SK-N-SH (cell line): Measurements from ENCODE around the gene RAD17. TPM values are rescaled to one million over a fixed set of nuclear protein-coding genes. Genes with fewer than 3 reads are reported as not detected.

Source experiments
- CTCF ChIA-PET: fragments of 300-600, 350-600 bp; formaldehyde crosslinking; extraction: SDS; loops from one replicate; lab custom pipeline; 2021; lab: Yijun Ruan, JAX
- POLR2A ChIA-PET: fragments of 350-600 bp; sonication (Branson Sonifier 250); formaldehyde crosslinking; extraction: SDS; loops from one replicate; lab custom pipeline; 2020; ENCODE audit warnings: antibody characterized with exemption, inconsistent platforms; lab: Yijun Ruan, JAX
- DNase-seq: peaks from one replicate; pipeline ENCODE4 v3.0.0; 2012
- H2AFZ ChIP-seq: fragments of 200-600 bp; sonication (generic); 2 replicates; pipeline ENCODE4 v1.8.1; 2016; ENCODE audit warnings: antibody characterized with exemption, mild to moderate bottlenecking, low read depth
- H3F3A ChIP-seq: fragments of 200-600 bp; sonication (generic); replicated peaks from 2 replicates; pipeline ENCODE3; 2016; ENCODE audit warnings: antibody characterized with exemption, mild to moderate bottlenecking; ENCODE audit not compliant: insufficient read depth
- H3K27ac ChIP-seq, 2 experiments: fragments of 200-500 bp in 1 of 2; fragments of 200-600 bp in 1 of 2; sonication (Bioruptor generic) in 1 of 2; sonication (generic), shearing (Covaris generic) in 1 of 2; 2 replicates each; pipeline versions ENCODE4 v1.5.1 to v1.6.1; 2014 to 2016; ENCODE audit warnings: low read depth in 2 of 2, inconsistent platforms in 1 of 2, low read length in 1 of 2, mild to moderate bottlenecking in 1 of 2, mixed read lengths in 1 of 2
- H3K27me3 ChIP-seq: fragments of 200-600 bp; sonication (generic), shearing (Covaris generic); 2 replicates; pipeline ENCODE4 v1.6.1; 2016; ENCODE audit warnings: mixed run types; ENCODE audit not compliant: insufficient read depth
- H3K36me3 ChIP-seq, 2 experiments: fragments of 200-500 bp in 1 of 2; fragments of 200-600 bp in 1 of 2; sonication (Bioruptor generic) in 1 of 2; sonication (generic) in 1 of 2; replicated peaks in 1 of 2; 2 replicates each; pipeline versions ENCODE3 to v1.5.1; 2014 to 2016; ENCODE audit warnings: low read length in 1 of 2, mild to moderate bottlenecking in 1 of 2; ENCODE audit not compliant: insufficient read depth in 2 of 2, control insufficient read depth in 1 of 2
- H3K4me1 ChIP-seq, 2 experiments: fragments of 200-500 bp in 1 of 2; fragments of 200-600 bp in 1 of 2; sonication (Bioruptor generic) in 1 of 2; sonication (generic), shearing (Covaris generic) in 1 of 2; 2 replicates each; pipeline versions ENCODE4 v1.5.1 to v1.6.1; 2014 to 2016; ENCODE audit warnings: low read depth in 1 of 2, low read length in 1 of 2, mixed run types in 1 of 2; ENCODE audit not compliant: insufficient read depth in 2 of 2, control insufficient read depth in 1 of 2
- H3K4me2 ChIP-seq: fragments of 200-600 bp; sonication (generic), shearing (Covaris generic); 2 replicates; pipeline ENCODE4 v1.6.1; 2017; ENCODE audit warnings: mixed run types
- H3K4me3 ChIP-seq, 2 experiments: fragments of 200-500 bp in 1 of 2; fragments of 200-600 bp in 1 of 2; sonication (Bioruptor generic) in 1 of 2; sonication (generic), shearing (Covaris generic) in 1 of 2; 2 replicates each; pipeline versions ENCODE4 v1.5.1 to v1.8.1; 2014 to 2016; ENCODE audit warnings: low read depth in 2 of 2, inconsistent platforms in 1 of 2, low read length in 1 of 2, mild to moderate bottlenecking in 1 of 2, mixed read lengths in 1 of 2, moderate library complexity in 1 of 2
- H3K79me2 ChIP-seq: fragments of 200-600 bp; sonication (generic); 2 replicates; pipeline ENCODE4 v1.8.1; 2017; ENCODE audit warnings: mild to moderate bottlenecking; ENCODE audit not compliant: insufficient read depth
- H3K9ac ChIP-seq: fragments of 200-600 bp; sonication (generic); 2 replicates; pipeline ENCODE4 v1.6.1; 2017; ENCODE audit warnings: mixed run types
- H3K9me2 ChIP-seq: fragments of 200-600 bp; sonication (generic); 2 replicates; pipeline ENCODE4 v1.6.1; 2017; ENCODE audit warnings: mixed run types
- H3K9me3 ChIP-seq: fragments of 200-600 bp; sonication (generic); 2 replicates; pipeline ENCODE4 v1.6.1; 2017; ENCODE audit warnings: mixed run types, mild to moderate bottlenecking, moderate library complexity
- H4K20me1 ChIP-seq: fragments of 200-600 bp; sonication (generic); 2 replicates; pipeline ENCODE4 v1.6.1; 2017; ENCODE audit warnings: mild to moderate bottlenecking, mixed run types; ENCODE audit not compliant: insufficient read depth
- CHD2 ChIP-seq: fragments of 150-350 bp; IDR thresholded peaks from 2 replicates; pipeline ENCODE4 v1.6.1; 2018; ENCODE audit warnings: low read length; ENCODE audit not compliant: partially characterized antibody
- FOXJ3 ChIP-seq: sonication (generic); formaldehyde crosslinking; IDR thresholded peaks from 2 replicates; pipeline ENCODE4 v1.5.1; 2020; ENCODE audit warnings: mild to moderate bottlenecking, missing genetic modification reagents
- FOXM1 ChIP-seq: IDR thresholded peaks from 2 replicates; pipeline ENCODE4 v1.4.0; 2012; ENCODE audit warnings: low read depth, mild to moderate bottlenecking
- GABPA ChIP-seq: IDR thresholded peaks from 2 replicates; pipeline ENCODE4 v1.4.0; 2012; ENCODE audit warnings: low read depth, mild to moderate bottlenecking
- MEF2A ChIP-seq: IDR thresholded peaks from 2 replicates; pipeline ENCODE4 v1.4.0; 2012; ENCODE audit warnings: low read depth, borderline replicate concordance
- MXI1 ChIP-seq: IDR thresholded peaks from 2 replicates; pipeline ENCODE4 v1.6.1; 2012; ENCODE audit warnings: mild to moderate bottlenecking, low read depth, low read length, improper control_type of control experiment
- POLR2AphosphoS5 ChIP-seq: IDR thresholded peaks from 2 replicates; pipeline ENCODE4 v1.6.1; 2012; ENCODE audit warnings: low read depth, low read length
- RFX5 ChIP-seq: IDR thresholded peaks from 2 replicates; pipeline ENCODE4 v1.6.1; 2012; ENCODE audit warnings: mild to moderate bottlenecking, improper control_type of control experiment, low read length
- SIN3A ChIP-seq: IDR thresholded peaks from 2 replicates; pipeline ENCODE4 v1.6.1; 2012; ENCODE audit warnings: low read depth, mild to moderate bottlenecking, low read length, moderate library complexity, borderline replicate concordance
- TAF1 ChIP-seq: IDR thresholded peaks from 2 replicates; pipeline ENCODE4 v1.6.1; 2012; ENCODE audit warnings: low read depth, mild to moderate bottlenecking, low read length, moderate library complexity, borderline replicate concordance
- TCF12 ChIP-seq: IDR thresholded peaks from 2 replicates; pipeline ENCODE4 v1.4.0; 2012
- WGBS: methylation state at CpG from one replicate; pipeline ENCODE4 v1.1.6; 2017; ENCODE audit warnings: low lambda C conversion rate; 5-methylcytosine and 5-hydroxymethylcytosine counted together
- polyA plus RNA-seq, 3 experiments: library from polyadenylated mRNA; depleted of rRNA; stranded (reverse); fragments of >200 nt; gene quantifications; 2 replicates each; pipeline ENCODE4 v1.2.3, GENCODE V29; 2012
- TF ChIP-seq, protein P1 (sequence below): fragments of 200-600 bp; sonication (generic); IDR thresholded peaks from 2 replicates; pipeline ENCODE4 v1.6.1; 2017; ENCODE audit warnings: antibody characterized with exemption, mild to moderate bottlenecking, moderate library complexity
- TF ChIP-seq, protein P2 (sequence below): IDR thresholded peaks from 2 replicates; pipeline ENCODE4 v1.6.1; 2012; ENCODE audit warnings: mild to moderate bottlenecking, low read depth, low read length, moderate library complexity
- TF ChIP-seq, protein P3 (sequence below): IDR thresholded peaks from 2 replicates; pipeline ENCODE4 v1.4.0; 2012; ENCODE audit warnings: low read depth
- TF ChIP-seq, protein P4 (sequence below): fragments of 150-350 bp; IDR thresholded peaks from 2 replicates; pipeline ENCODE4 v1.6.1; 2016; ENCODE audit warnings: mild to moderate bottlenecking, low read depth, low read length
- TF ChIP-seq, protein P5 (sequence below): fragments of 150-350 bp; IDR thresholded peaks from 2 replicates; pipeline ENCODE4 v1.6.1; 2017; ENCODE audit warnings: antibody characterized with exemption, low read length, low read depth, borderline replicate concordance

RAD17 gene
- polyA plus RNA-seq, 1 of the 3 experiments (the other 2 are of a cell fraction), result 16.9 TPM

DNA sequence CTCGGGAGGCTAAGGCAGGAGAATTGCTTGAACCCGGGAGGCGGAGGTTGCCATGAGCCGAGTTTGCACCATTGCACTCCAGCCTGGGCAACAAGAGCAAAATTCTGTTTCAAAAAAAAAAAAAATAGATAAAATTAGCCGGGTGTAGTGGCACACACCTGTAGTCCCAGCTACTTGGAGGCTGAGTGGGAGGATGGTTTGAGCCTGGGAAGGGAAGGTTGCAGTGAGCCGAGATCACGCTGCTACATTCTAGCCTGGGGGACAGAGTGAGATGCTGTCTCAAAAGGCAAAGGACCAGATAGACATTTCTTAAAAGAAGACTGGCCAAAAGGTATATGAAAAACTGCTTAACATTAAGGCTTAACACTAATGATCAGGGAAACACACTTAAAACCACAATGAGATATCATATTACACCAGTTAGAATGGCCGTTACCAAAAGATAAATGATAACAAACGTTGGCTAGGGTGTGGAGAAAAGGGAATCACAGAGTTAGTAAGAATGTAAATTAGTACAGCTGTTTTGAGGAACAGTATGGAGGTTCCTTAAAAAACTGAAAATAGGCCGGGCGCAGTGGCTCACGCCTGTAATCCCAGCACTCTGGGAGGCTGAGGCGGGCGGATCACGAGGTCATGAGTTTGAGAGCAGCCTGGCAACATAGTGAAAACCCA lies 35.2 kb downstream of the RAD17 start:
- Histone ChIP-seq H2AFZ (no peak overlapping the region), H4K20me1 (no peaks in the 10 kb centered on the region), H3K27ac (no peak overlapping the region), H3K79me2 (no peaks in the 10 kb centered on the region), H3K27me3 (no peaks in the 10 kb centered on the region), H3K4me2 (no peak overlapping the region), H3K4me1 (no peaks in the 10 kb centered on the region), H3K4me3 (no peak overlapping the region), H3F3A (peaks cover 3% of the 10 kb centered on the region), H3K9me2 (no peaks in the 10 kb centered on the region), H3K9ac (no peak overlapping the region), H3K9me3 (no peaks in the 10 kb centered on the region), H3K36me3 (peaks cover 8 to 56% of the 10 kb centered on the region in 2 experiments)
- ChIA-PET CTCF (interaction anchor here (0.6 kb wide), 1 partner anchor 773 kb away, joined by 3 read pairs; no protein-coding TSS in a partner anchor), POLR2A (no interaction called here)
- WGBS, result 96% methylated on average over 15 of the region's 15 CpGs
- no peak for DNase-seq
- TF ChIP-seq TCF12 (no peak), SIN3A (no peak), MEF2A (no peak), FOXM1 (no peak), TAF1 (no peak), RFX5 (no peak), GABPA (no peak), POLR2AphosphoS5 (no peak), MXI1 (no peak), CHD2 (no peak), FOXJ3 (no peak)
- TF ChIP-seq, protein P1, sequence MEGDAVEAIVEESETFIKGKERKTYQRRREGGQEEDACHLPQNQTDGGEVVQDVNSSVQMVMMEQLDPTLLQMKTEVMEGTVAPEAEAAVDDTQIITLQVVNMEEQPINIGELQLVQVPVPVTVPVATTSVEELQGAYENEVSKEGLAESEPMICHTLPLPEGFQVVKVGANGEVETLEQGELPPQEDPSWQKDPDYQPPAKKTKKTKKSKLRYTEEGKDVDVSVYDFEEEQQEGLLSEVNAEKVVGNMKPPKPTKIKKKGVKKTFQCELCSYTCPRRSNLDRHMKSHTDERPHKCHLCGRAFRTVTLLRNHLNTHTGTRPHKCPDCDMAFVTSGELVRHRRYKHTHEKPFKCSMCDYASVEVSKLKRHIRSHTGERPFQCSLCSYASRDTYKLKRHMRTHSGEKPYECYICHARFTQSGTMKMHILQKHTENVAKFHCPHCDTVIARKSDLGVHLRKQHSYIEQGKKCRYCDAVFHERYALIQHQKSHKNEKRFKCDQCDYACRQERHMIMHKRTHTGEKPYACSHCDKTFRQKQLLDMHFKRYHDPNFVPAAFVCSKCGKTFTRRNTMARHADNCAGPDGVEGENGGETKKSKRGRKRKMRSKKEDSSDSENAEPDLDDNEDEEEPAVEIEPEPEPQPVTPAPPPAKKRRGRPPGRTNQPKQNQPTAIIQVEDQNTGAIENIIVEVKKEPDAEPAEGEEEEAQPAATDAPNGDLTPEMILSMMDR, result no peak
- TF ChIP-seq, protein P2, sequence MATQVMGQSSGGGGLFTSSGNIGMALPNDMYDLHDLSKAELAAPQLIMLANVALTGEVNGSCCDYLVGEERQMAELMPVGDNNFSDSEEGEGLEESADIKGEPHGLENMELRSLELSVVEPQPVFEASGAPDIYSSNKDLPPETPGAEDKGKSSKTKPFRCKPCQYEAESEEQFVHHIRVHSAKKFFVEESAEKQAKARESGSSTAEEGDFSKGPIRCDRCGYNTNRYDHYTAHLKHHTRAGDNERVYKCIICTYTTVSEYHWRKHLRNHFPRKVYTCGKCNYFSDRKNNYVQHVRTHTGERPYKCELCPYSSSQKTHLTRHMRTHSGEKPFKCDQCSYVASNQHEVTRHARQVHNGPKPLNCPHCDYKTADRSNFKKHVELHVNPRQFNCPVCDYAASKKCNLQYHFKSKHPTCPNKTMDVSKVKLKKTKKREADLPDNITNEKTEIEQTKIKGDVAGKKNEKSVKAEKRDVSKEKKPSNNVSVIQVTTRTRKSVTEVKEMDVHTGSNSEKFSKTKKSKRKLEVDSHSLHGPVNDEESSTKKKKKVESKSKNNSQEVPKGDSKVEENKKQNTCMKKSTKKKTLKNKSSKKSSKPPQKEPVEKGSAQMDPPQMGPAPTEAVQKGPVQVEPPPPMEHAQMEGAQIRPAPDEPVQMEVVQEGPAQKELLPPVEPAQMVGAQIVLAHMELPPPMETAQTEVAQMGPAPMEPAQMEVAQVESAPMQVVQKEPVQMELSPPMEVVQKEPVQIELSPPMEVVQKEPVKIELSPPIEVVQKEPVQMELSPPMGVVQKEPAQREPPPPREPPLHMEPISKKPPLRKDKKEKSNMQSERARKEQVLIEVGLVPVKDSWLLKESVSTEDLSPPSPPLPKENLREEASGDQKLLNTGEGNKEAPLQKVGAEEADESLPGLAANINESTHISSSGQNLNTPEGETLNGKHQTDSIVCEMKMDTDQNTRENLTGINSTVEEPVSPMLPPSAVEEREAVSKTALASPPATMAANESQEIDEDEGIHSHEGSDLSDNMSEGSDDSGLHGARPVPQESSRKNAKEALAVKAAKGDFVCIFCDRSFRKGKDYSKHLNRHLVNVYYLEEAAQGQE, result no peak
- TF ChIP-seq, protein P3, sequence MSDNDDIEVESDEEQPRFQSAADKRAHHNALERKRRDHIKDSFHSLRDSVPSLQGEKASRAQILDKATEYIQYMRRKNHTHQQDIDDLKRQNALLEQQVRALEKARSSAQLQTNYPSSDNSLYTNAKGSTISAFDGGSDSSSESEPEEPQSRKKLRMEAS, result no peak
- TF ChIP-seq, protein P4, sequence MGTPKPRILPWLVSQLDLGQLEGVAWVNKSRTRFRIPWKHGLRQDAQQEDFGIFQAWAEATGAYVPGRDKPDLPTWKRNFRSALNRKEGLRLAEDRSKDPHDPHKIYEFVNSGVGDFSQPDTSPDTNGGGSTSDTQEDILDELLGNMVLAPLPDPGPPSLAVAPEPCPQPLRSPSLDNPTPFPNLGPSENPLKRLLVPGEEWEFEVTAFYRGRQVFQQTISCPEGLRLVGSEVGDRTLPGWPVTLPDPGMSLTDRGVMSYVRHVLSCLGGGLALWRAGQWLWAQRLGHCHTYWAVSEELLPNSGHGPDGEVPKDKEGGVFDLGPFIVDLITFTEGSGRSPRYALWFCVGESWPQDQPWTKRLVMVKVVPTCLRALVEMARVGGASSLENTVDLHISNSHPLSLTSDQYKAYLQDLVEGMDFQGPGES, result no peak
- TF ChIP-seq, protein P5, sequence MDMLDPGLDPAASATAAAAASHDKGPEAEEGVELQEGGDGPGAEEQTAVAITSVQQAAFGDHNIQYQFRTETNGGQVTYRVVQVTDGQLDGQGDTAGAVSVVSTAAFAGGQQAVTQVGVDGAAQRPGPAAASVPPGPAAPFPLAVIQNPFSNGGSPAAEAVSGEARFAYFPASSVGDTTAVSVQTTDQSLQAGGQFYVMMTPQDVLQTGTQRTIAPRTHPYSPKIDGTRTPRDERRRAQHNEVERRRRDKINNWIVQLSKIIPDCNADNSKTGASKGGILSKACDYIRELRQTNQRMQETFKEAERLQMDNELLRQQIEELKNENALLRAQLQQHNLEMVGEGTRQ, result no peak
